ENCODE measurements around the gene JAK1.

GRCh38 chr1:64934878-64935275 is 31.5 kb downstream of the JAK1 start:
- TF ChIP-seq POLR2AphosphoS5 (IDR thresholded peaks at IDR 0.05; ENCODE audit: low read depth, low read length) (no peak), TAF1 (IDR thresholded peaks at IDR 0.05; ENCODE audit: low read depth, low read length) (no peak), POLR2A (IDR thresholded peaks at IDR 0.05; ENCODE audit: low read depth, low read length) (no peak)

All from GM12891 (cell line).